IPS-11a (cell line): ENCODE measurements around the gene ABAT.
A peak's percentile ranks its signal among the peaks of the same experiment; 100 is the strongest.
"Not testable (repeated sequence)": the region's sequence is repeated elsewhere in the genome, so short reads cannot be mapped to it uniquely, and the experiment has no call there.

Source experiments
- H3K4me3 ChIP-seq: one replicate; pipeline ENCODE4 v1.5.1; 2013; ENCODE audit warnings: low read depth, low read length, control low read depth

ABAT gene

DNA sequence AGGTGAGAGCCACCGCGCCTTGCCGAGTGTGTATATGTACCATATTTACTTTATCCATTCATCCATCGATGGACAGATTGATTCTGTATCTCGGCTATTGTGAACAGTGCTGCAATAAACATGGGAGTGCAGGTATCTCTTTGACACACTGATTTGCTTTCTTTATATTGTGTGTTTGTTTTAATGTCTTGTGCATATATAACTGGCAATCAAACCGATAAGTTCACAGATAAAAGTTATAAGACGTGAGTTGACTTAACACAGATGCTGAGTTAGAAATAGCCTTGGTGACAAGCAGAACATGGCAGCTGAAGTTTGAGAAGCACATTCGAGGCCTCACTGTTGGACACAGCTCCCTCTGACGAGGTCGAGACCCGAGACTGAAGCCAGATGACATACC is 99.8 kb downstream of the ABAT start:
- H3K4me3 ChIP-seq, result no peak overlapping the region

DNA sequence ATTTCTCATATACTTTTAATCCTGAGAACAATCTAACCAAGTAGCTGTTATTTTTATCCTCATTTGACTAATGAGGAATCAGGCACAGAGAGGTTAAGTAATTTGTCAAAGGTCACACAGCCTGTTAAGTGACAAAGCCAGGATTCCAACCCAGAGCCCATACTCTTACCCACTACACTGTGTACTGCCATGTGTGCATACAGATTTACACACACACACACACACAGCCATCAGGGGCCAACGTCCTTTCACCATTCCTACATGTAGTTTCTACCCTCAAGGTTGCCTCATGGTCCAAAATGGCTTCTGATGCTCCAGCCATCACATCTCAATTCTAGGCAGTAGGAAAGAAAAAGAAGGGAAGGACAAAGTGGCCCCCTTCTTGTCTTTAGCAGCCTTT is 100.9 kb downstream of the ABAT start:
- H3K4me3 ChIP-seq, result no peak overlapping the region

GRCh38 chr16:8776129-8776584 is 101.7 kb downstream of the ABAT start:
- H3K4me3 ChIP-seq, result no peak overlapping the region

GRCh38 chr16:8777217-8777616 is 102.8 kb downstream of the ABAT start:
- H3K4me3 ChIP-seq, result no peak overlapping the region

GRCh38 chr16:8781797-8782196 is 107.4 kb downstream of the ABAT start:
- no peak overlapping the region for H3K4me3 ChIP-seq

DNA sequence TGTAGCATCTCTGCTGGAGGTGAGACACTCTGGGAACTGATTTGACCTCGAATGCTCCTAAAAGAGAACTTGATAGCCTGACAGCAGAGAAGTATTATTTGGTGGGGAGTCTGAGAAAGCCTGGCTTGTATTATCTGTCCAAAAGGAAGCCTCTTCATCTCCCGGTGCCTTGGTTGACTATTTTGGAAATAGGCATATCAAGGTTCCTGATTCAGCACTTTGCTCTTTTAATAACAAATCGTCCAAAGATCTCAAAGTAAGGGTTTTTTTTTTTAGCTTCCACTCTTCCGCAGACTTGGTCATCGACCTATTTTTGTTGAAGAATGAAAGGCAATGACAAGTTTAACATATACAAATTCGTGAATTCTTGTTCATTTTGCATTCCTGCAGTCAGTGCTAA is 108.3 kb downstream of the ABAT start:
- no peak overlapping the region for H3K4me3 ChIP-seq

DNA sequence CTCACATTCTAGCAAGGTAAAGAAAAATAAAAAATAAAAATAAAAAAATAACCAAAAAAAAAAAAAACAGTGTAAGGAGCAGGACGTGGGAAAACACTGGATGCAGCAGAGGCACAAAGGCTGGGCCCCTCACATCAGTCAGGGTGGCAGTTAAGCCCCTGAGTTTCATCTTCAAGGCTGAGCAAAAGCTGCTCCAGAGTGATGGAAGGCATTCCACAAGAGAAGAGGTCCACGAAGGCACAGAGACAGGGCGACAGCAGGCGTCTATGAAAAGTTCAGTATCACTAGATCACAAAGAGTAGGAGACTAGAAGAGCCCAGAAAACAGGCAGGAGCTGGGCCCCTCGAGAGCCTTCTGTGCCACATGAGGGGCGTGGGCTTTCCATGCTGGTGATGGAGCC is 111.0 kb downstream of the ABAT start:
- H3K4me3 ChIP-seq, result no peak overlapping the region

GRCh38 chr16:8786316-8786715 is 111.9 kb downstream of the ABAT start:
- H3K4me3 ChIP-seq, result not testable (repeated sequence)

GRCh38 chr16:8788578-8789172 is 114.3 kb downstream of the ABAT start:
- H3K4me3 ChIP-seq, result no peak overlapping the region

GRCh38 chr16:8795091-8795490 is 120.7 kb downstream of the ABAT start:
- no peak overlapping the region for H3K4me3 ChIP-seq

GRCh38 chr16:8795818-8796217 is 121.4 kb downstream of the ABAT start:
- H3K4me3 ChIP-seq, result no peak overlapping the region

GRCh38 chr16:8796469-8797363 is 122.3 kb downstream of the ABAT start:
- peak overlapping the region; percentile 97 for H3K4me3 ChIP-seq

DNA sequence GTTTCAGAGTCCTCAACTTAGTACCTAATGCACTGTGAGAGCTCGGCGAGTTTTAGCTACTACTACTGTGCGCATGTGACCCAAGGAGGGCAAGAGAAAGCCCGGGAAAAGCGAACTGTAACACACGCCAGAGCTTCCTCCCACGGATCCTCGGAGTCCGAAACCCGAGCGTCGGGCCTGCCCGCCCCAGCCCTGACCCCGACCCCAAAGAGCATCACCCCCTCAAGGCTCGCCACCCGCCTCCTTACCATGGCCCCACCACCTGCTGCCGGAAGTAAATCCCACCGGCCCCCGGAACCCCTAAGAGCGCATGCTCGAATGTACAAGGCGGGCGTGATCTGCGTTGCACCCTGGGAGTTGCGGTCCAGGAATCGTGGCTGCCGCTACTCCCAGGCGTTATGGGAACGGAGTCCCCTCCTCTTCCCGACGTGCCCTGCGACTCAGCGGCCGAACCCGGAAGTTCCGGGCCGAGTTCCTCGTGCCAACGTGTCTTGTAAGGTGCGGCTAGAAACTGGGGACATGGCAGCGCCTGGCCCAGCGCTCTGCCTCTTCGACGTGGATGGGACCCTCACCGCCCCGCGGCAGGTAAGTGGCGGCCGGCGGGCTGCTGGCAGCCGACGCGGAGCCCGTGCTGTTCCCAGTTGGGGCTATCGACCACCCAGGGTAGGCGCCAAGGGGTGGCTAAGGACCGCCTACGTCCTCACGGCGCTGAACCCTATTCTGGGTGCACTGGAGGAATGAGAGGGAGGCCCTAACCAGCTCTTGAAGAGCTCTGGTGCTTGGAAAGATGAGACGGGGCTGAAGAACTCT is 123.2 kb downstream of the ABAT start, which contains the start of the genes PMM2 and TMEM186:
TSS of gene PMM2 (plus strand) at position 476 of the 810 bp plus-strand sequence. CDS start at position 520, 44 bp downstream.
TSS of gene TMEM186 (minus strand) at position 276 of the 810 bp plus-strand sequence. CDS start at position 251, 25 bp downstream.
- H3K4me3 ChIP-seq, result peak within 1 kb of the TSS; percentile 97

DNA sequence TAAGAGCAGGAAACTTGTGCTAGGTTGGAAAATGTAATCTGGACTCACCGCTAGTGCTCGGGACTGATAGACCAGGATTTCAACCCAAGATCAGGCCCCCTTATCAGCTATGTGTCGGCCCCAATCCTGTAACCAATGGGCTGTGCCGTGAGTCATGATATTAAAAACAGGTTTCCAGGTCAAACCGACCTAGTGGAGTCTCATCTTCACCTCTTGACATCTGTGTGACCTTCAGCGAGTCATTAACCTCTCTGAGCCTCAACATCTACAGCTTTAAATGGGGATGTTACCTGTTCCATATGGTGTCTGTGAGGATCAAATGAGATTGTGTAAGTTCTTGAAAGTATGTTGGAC is 123.7 kb downstream of the ABAT start:
- H3K4me3 ChIP-seq, result peak overlapping the region; percentile 97

GRCh38 chr16:8798535-8799157 is 124.2 kb downstream of the ABAT start:
- H3K4me3 ChIP-seq, result peak overlapping the region; percentile 97

DNA sequence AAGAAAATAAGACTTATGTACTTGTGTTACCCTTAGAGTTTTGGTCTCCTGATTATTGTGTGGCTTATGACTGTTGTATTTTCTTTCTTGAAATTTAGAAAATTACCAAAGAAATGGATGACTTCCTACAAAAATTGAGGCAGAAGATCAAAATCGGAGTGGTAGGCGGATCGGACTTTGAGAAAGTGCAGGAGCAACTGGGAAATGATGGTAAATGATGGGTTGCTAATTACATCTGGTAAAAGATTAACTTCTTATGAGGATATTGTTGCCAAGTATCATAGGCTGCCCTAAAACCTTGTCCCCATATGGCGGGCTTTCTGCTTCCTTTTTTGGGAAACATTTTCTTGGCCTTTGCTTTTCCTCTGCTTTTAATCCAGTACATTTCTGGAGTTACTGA is 127.3 kb downstream of the ABAT start:
- no peak overlapping the region for H3K4me3 ChIP-seq

- not testable (repeated sequence) for H3K4me3 ChIP-seq
Measured at GRCh38 chr16:8803733-8804132, 129.3 kb downstream of the ABAT start.

GRCh38 chr16:8804313-8804712 is 129.9 kb downstream of the ABAT start:
- H3K4me3 ChIP-seq, result no peak overlapping the region

DNA sequence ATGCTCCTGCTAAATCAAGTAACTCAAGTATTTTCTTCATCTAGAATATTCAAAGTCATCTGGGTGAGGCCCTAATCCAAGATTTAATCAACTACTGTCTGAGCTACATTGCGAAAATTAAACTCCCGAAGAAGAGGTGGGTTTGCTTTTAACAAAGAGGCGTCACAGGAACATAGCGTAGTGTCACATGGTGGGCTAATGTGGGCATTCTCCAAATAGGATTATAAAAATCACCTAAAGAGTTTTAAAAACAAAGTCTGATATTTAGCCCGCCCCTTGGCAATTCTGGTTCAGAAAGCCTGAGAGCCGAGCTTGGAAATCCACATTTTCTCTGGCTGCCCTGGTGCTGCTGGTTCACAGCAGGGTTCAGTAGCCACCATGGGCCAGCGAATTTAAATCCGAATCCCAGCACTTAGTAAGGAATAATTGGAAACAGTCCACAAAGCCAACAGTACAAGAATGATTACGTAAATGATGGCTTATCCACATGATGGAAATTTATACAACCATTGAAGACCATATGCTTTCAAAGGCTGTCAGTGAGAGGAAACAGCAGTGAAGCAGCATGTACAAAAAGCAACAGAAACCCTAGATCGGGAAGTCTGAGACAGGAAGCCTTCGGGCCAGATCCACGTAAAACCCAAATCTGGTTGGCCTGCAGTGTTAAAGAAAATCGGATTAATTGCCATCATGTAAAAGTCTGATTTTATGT is 132.0 kb downstream of the ABAT start:
- H3K4me3 ChIP-seq, result no peak overlapping the region

- H3K4me3 ChIP-seq, result no peak overlapping the region
Measured at GRCh38 chr16:8807189-8807588, 132.8 kb downstream of the ABAT start.
